Parathyroid adenoma (tissue), 2 donors: ENCODE data around the gene LGALS1.
A peak's percentile ranks its signal among the peaks of the same experiment; 100 is the strongest.

Experiments
- H2AFZ ChIP-seq: fragments of 300-600 bp; sonication (generic); one replicate; pipeline ENCODE4 v1.7.0; 2017; ENCODE audit warnings: antibody characterized with exemption, mild to moderate bottlenecking
- H3K27ac ChIP-seq: fragments of 300-600 bp; sonication (generic); one replicate; pipeline ENCODE4 v1.7.0; 2017
- H3K27me3 ChIP-seq: fragments of 300-600 bp; sonication (generic); one replicate; pipeline ENCODE4 v1.7.0; 2017; ENCODE audit warnings: low read length; ENCODE audit not compliant: control insufficient read depth, insufficient read depth
- H3K36me3 ChIP-seq: fragments of 300-600 bp; sonication (generic); one replicate; pipeline ENCODE4 v1.7.0; 2017; ENCODE audit warnings: low read length; ENCODE audit not compliant: control insufficient read depth, insufficient read depth
- H3K4me1 ChIP-seq: fragments of 300-600 bp; sonication (generic); one replicate; pipeline ENCODE4 v1.7.0; 2017; ENCODE audit warnings: control low read depth
- H3K4me2 ChIP-seq: fragments of 300-600 bp; sonication (generic); one replicate; pipeline ENCODE4 v1.7.0; 2017; ENCODE audit warnings: low read length
- H3K4me3 ChIP-seq: fragments of 300-600 bp; sonication (generic); one replicate; pipeline ENCODE4 v1.7.0; 2017; ENCODE audit warnings: low read depth, low read length
- H3K79me2 ChIP-seq: fragments of 300-600 bp; sonication (generic); one replicate; pipeline ENCODE4 v1.7.0; 2017; ENCODE audit warnings: control low read depth
- H3K9ac ChIP-seq: fragments of 300-600 bp; sonication (generic); one replicate; pipeline ENCODE4 v1.7.0; 2017; ENCODE audit warnings: mild to moderate bottlenecking
- H3K9me3 ChIP-seq: fragments of 300-600 bp; sonication (generic); one replicate; pipeline ENCODE4 v1.7.0; 2017; ENCODE audit warnings: low read length; ENCODE audit not compliant: control insufficient read depth
- CTCF ChIP-seq: fragments of 300-600 bp; sonication (generic); IDR thresholded peaks from one replicate; pipeline ENCODE4 v1.7.0; 2017; ENCODE audit warnings: antibody characterized with exemption, mild to moderate bottlenecking
- donor health status: primary hyperparathyroidism.

LGALS1 gene

GRCh38 chr22:37679670-37680069, 4.2 kb downstream of the LGALS1 start:
- Histone ChIP-seq H3K4me1 (no peaks in the 10 kb centered on the region), H3K9ac (no peak overlapping the region)

GRCh38 chr22:37680191-37680851, 4.9 kb downstream of the LGALS1 start:
- H2AFZ ChIP-seq: no peak overlapping the region
- no peaks in the 10 kb centered on the region for H3K36me3 ChIP-seq
- no peaks in the 10 kb centered on the region for H3K27me3 ChIP-seq
- H3K79me2 ChIP-seq: no peaks in the 10 kb centered on the region
- no peak overlapping the region for H3K4me2 ChIP-seq
- H3K9ac ChIP-seq: no peak overlapping the region
- H3K4me1 ChIP-seq: no peaks in the 10 kb centered on the region
- H3K9me3 ChIP-seq: no peaks in the 10 kb centered on the region
- no peak for TF ChIP-seq CTCF
- H3K27ac ChIP-seq: no peak overlapping the region
- no peak overlapping the region for H3K4me3 ChIP-seq

More at GRCh38 chr22:37679670-37680069, 4.2 kb downstream of the LGALS1 start:
- TF ChIP-seq CTCF: no peak
- H2AFZ ChIP-seq: no peak overlapping the region
- H3K4me3 ChIP-seq: no peak overlapping the region
- no peaks in the 10 kb centered on the region for H3K9me3 ChIP-seq
- H3K36me3 ChIP-seq: no peaks in the 10 kb centered on the region
- H3K79me2 ChIP-seq: no peaks in the 10 kb centered on the region
- H3K27ac ChIP-seq: no peak overlapping the region
- H3K4me2 ChIP-seq: no peak overlapping the region
- H3K27me3 ChIP-seq: no peaks in the 10 kb centered on the region

- no peaks in the 10 kb centered on the region for H3K36me3 ChIP-seq
- H3K27ac ChIP-seq: no peak overlapping the region
- H3K27me3 ChIP-seq: no peaks in the 10 kb centered on the region
- H3K4me3 ChIP-seq: no peak overlapping the region
- no peak overlapping the region for H2AFZ ChIP-seq
- H3K4me1 ChIP-seq: no peaks in the 10 kb centered on the region
- H3K9ac ChIP-seq: no peak overlapping the region
- H3K9me3 ChIP-seq: no peaks in the 10 kb centered on the region
- no peak overlapping the region for H3K4me2 ChIP-seq
- H3K79me2 ChIP-seq: no peaks in the 10 kb centered on the region
- no peak for TF ChIP-seq CTCF
Observed at GRCh38 chr22:37681001-37681424, 5.6 kb downstream of the LGALS1 start.

GRCh38 chr22:37681556-37682049, 6.2 kb downstream of the LGALS1 start:
- H3K4me1 ChIP-seq: no peaks in the 10 kb centered on the region
- H3K79me2 ChIP-seq: no peaks in the 10 kb centered on the region
- no peak overlapping the region for H3K9ac ChIP-seq
- H2AFZ ChIP-seq: no peak overlapping the region
- no peaks in the 10 kb centered on the region for H3K36me3 ChIP-seq
- no peaks in the 10 kb centered on the region for H3K9me3 ChIP-seq
- H3K4me2 ChIP-seq: no peak overlapping the region
- no peak overlapping the region for H3K4me3 ChIP-seq
- no peak overlapping the region for H3K27ac ChIP-seq
- TF ChIP-seq CTCF: peak; percentile 84
- H3K27me3 ChIP-seq: no peaks in the 10 kb centered on the region
